Measurements from ENCODE around the gene COQ6.

DNA sequence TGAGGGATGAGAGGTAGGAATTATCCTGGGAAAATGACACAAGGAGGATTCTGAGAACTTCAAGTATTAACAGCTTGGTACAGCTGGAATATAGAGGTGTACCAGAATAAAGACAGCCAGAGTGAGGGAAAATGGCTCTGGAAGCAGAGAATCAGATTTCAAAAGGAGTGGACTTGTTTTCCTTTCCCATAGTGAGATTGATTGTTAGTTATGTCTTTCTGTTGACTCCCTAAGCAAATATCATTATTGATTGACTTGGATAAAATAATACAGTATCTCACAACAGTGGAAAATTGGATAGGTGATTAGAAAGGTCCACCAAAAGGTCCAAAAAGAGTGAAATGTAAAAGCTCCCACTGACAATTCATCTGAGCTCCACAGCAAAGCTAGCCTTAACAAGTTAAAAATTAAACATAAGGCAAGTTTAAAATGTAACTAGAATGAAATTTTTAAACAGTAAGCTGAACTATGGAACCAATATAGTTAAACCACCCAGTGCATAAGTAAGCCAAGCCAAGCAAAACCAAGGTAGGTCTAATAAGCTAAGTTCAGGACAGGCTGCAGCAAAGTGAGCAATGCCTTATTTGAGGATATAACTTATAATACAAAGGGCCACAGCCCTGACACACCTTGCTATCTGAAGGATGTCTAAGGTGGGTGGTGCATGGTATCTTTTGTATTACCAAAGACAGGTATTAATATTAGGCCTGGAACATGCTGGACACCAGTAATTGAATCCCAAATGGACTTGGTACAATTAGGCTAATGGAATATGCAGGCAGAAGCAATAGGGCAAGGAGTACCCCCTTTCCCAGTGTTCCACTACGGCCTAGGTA lies 47.2 kb downstream of the COQ6 start:
- TF ChIP-seq, protein P1, sequence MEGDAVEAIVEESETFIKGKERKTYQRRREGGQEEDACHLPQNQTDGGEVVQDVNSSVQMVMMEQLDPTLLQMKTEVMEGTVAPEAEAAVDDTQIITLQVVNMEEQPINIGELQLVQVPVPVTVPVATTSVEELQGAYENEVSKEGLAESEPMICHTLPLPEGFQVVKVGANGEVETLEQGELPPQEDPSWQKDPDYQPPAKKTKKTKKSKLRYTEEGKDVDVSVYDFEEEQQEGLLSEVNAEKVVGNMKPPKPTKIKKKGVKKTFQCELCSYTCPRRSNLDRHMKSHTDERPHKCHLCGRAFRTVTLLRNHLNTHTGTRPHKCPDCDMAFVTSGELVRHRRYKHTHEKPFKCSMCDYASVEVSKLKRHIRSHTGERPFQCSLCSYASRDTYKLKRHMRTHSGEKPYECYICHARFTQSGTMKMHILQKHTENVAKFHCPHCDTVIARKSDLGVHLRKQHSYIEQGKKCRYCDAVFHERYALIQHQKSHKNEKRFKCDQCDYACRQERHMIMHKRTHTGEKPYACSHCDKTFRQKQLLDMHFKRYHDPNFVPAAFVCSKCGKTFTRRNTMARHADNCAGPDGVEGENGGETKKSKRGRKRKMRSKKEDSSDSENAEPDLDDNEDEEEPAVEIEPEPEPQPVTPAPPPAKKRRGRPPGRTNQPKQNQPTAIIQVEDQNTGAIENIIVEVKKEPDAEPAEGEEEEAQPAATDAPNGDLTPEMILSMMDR (IDR thresholded peaks at IDR 0.05), result no peak
- no peak for TF ChIP-seq ZFX (IDR thresholded peaks at IDR 0.05; ENCODE audit: borderline replicate concordance)

Measured in 22Rv1 (cell line).